Left renal pelvis (tissue), 4 donors: ENCODE data around the gene TMTC1. TPM values are rescaled to one million over a fixed set of nuclear protein-coding genes. Genes with fewer than 3 reads are reported as not detected.
"Not testable (repeated sequence)": the region's sequence is repeated elsewhere in the genome, so short reads cannot be mapped to it uniquely, and the experiment has no call there.

Experiments used
- DNase-seq, 4 donors: peaks; one replicate each; pipeline ENCODE4 v3.0.0-alpha.2; 2013; ENCODE audit warnings: low read depth in 4 of 4, low spot score in 3 of 4
- polyA plus RNA-seq, 4 donors: library from polyadenylated mRNA; unstranded; fragments of 120-200 nt; gene quantifications; one replicate each; pipeline ENCODE4 v1.2.1, GENCODE V29; 2013; ENCODE audit not compliant: insufficient read length in 4 of 4

Gene TMTC1
- polyA plus RNA-seq, 4 donors: 23.9 to 91.3 (median 32.5) TPM

- no peak for DNase-seq
Observed at GRCh38 chr12:29681370-29681769, 102.4 kb downstream of the TMTC1 start.

- no peak for DNase-seq
Observed at GRCh38 chr12:29676676-29677075, 107.1 kb downstream of the TMTC1 start.

GRCh38 chr12:29674463-29674862 is 109.3 kb downstream of the TMTC1 start:
- DNase-seq: no peak

GRCh38 chr12:29673346-29673745 is 110.4 kb downstream of the TMTC1 start:
- DNase-seq: no peak

- DNase-seq: no peak
Observed at GRCh38 chr12:29672580-29672979, 111.2 kb downstream of the TMTC1 start.

- DNase-seq: no peak
Observed at GRCh38 chr12:29671742-29672141, 112.0 kb downstream of the TMTC1 start.

- DNase-seq: no peak
Observed at GRCh38 chr12:29667011-29667410, 116.7 kb downstream of the TMTC1 start.

GRCh38 chr12:29665107-29665506 is 118.6 kb downstream of the TMTC1 start:
- DNase-seq: no peak

- no peak for DNase-seq
Observed at GRCh38 chr12:29662734-29663323, 120.9 kb downstream of the TMTC1 start.

- no peak for DNase-seq
Observed at GRCh38 chr12:29660847-29661246, 122.9 kb downstream of the TMTC1 start.

GRCh38 chr12:29656762-29657538 is 126.8 kb downstream of the TMTC1 start:
- no peak for DNase-seq

GRCh38 chr12:29655861-29656260 is 127.9 kb downstream of the TMTC1 start:
- DNase-seq: no peak

- no peak for DNase-seq
Observed at GRCh38 chr12:29653286-29653685, 130.5 kb downstream of the TMTC1 start.

- DNase-seq: no peak
Observed at GRCh38 chr12:29650371-29650770, 133.4 kb downstream of the TMTC1 start.

GRCh38 chr12:29649722-29650121 is 134.0 kb downstream of the TMTC1 start:
- DNase-seq: no peak

GRCh38 chr12:29644536-29645162 is 139.1 kb downstream of the TMTC1 start:
- no peak for DNase-seq

GRCh38 chr12:29640589-29641345 is 143.0 kb downstream of the TMTC1 start:
- DNase-seq: no peak

GRCh38 chr12:29639893-29640495 is 143.7 kb downstream of the TMTC1 start:
- no peak for DNase-seq

- no peak for DNase-seq
Observed at GRCh38 chr12:29638528-29638927, 145.2 kb downstream of the TMTC1 start.

- no peak for DNase-seq
Observed at GRCh38 chr12:29634057-29634456, 149.7 kb downstream of the TMTC1 start.

- not testable (repeated sequence) for DNase-seq
Observed at GRCh38 chr12:29630164-29630563, 153.6 kb downstream of the TMTC1 start.
